Uterus (tissue), 2 donors: ENCODE data around the gene FAM168A.

Source experiments
- POLR2A ChIP-seq, 2 donors: fragments of 450-650 bp; IDR thresholded peaks; one replicate each; pipeline ENCODE4 v1.6.1; 2016; ENCODE audit warnings: antibody characterized with exemption in 2 of 2, mild to moderate bottlenecking in 1 of 2, moderate library complexity in 1 of 2
- TF ChIP-seq, protein P1 (sequence below), 4 experiments: fragments of 200-600 bp in 2 of 4; fragments of 450-650 bp in 2 of 4; sonication (generic) in 2 of 4; IDR thresholded peaks; one replicate each; pipeline ENCODE4 v1.5.1; 2016 to 2019; ENCODE audit warnings: antibody characterized with exemption in 4 of 4, mild to moderate bottlenecking in 2 of 4, moderate library complexity in 1 of 4

GRCh38 chr11:73596547-73596946 is 1.4 kb downstream of the FAM168A start:
- TF ChIP-seq, protein P1, sequence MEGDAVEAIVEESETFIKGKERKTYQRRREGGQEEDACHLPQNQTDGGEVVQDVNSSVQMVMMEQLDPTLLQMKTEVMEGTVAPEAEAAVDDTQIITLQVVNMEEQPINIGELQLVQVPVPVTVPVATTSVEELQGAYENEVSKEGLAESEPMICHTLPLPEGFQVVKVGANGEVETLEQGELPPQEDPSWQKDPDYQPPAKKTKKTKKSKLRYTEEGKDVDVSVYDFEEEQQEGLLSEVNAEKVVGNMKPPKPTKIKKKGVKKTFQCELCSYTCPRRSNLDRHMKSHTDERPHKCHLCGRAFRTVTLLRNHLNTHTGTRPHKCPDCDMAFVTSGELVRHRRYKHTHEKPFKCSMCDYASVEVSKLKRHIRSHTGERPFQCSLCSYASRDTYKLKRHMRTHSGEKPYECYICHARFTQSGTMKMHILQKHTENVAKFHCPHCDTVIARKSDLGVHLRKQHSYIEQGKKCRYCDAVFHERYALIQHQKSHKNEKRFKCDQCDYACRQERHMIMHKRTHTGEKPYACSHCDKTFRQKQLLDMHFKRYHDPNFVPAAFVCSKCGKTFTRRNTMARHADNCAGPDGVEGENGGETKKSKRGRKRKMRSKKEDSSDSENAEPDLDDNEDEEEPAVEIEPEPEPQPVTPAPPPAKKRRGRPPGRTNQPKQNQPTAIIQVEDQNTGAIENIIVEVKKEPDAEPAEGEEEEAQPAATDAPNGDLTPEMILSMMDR (IDR thresholded peaks at IDR 0.05), result no peak
- TF ChIP-seq POLR2A (IDR thresholded peaks at IDR 0.05), result no peak
